K562 (cell line): ENCODE data around the gene RASD1. TPM values are rescaled to one million over a fixed set of nuclear protein-coding genes. Genes with fewer than 3 reads are reported as not detected.

Experiments
- ATAC-seq: fragments of 200-7000 bp; cut with Tn5 transposase; 3 replicates; pipeline ENCODE4 v1.9.1; 2020; ENCODE audit warnings: moderate library complexity
- BruUV-seq: library from RNA; stranded (reverse); fragments of 400-500 nt; replicated peaks from 2 replicates; lab custom pipeline; 2021; lab: Mats Ljungman, UMichigan
- CTCF ChIA-PET: fragments of 300-600 bp; formaldehyde crosslinking; extraction: SDS; loops from one replicate; lab custom pipeline; 2021; ENCODE audit warnings: low intra/inter-chr PET ratio; lab: Yijun Ruan, JAX
- POLR2A ChIA-PET: fragments of 300-600, 350-650 bp; sonication (Branson Sonifier 250); formaldehyde crosslinking; extraction: SDS; loops from one replicate; lab custom pipeline; 2021; ENCODE audit warnings: antibody characterized with exemption, inconsistent platforms; lab: Yijun Ruan, JAX
- DNase-seq, 4 experiments: peaks; one replicate each; pipeline versions ENCODE4 v3.0.0 to v3.0.0-alpha.2; 2011 to 2018; ENCODE audit warnings: low spot score in 3 of 4, mixed read lengths in 3 of 4; ENCODE audit errors: extremely low read depth in 1 of 4
- FAIRE-seq: peaks from 2 replicates; lab custom pipeline; 2011; peaks lifted over from hg19 to GRCh38; lab: Jason Lieb, UNC
- H2AFZ ChIP-seq: 2 replicates; pipeline ENCODE4 v1.6.0; 2011; ENCODE audit warnings: low read depth, low read length, control low read depth, inconsistent platforms
- H3K27ac ChIP-seq: fragments of 200-600 bp; 3 replicates; pipeline ENCODE4 v1.8.0; 2011; ENCODE audit warnings: low read depth, mild to moderate bottlenecking, control low read depth, inconsistent platforms, low read length, moderate library complexity, mixed read lengths; ENCODE audit errors: extremely low read depth
- H3K27me3 ChIP-seq, 2 experiments: fragments of 300-600 bp in 1 of 2; 2 replicates in 1 of 2; 3 replicates in 1 of 2; pipeline versions ENCODE4 v1.6.0 to v1.8.0; 2011; ENCODE audit warnings: inconsistent platforms in 2 of 2, low read length in 2 of 2, mild to moderate bottlenecking in 1 of 2, mixed read lengths in 1 of 2, moderate library complexity in 1 of 2; ENCODE audit not compliant: control insufficient read depth in 2 of 2, insufficient read depth in 2 of 2
- H3K36me3 ChIP-seq: fragments of 300-600 bp; 3 replicates; pipeline ENCODE4 v1.8.0; 2011; ENCODE audit warnings: mild to moderate bottlenecking, low read length, inconsistent platforms; ENCODE audit not compliant: control insufficient read depth, insufficient read depth
- H3K4me1 ChIP-seq, 2 experiments: fragments of 200-600 bp in 1 of 2; replicated peaks in 1 of 2; 2 replicates in 1 of 2; 3 replicates in 1 of 2; pipeline versions ENCODE4 v1.5.1 to v1.8.0; 2011; ENCODE audit warnings: inconsistent platforms in 2 of 2, low read length in 2 of 2, mild to moderate bottlenecking in 1 of 2, mixed read lengths in 1 of 2, moderate library complexity in 1 of 2; ENCODE audit not compliant: control insufficient read depth in 2 of 2, insufficient read depth in 2 of 2
- H3K4me2 ChIP-seq: 2 replicates; pipeline ENCODE4 v1.6.1; 2011; ENCODE audit warnings: low read length, control low read depth, inconsistent platforms, mixed read lengths; ENCODE audit not compliant: insufficient read depth
- H3K4me3 ChIP-seq: fragments of 200-600 bp; sonication (generic), shearing (Covaris generic); 2 replicates; pipeline ENCODE4 v1.5.1; 2016; ENCODE audit warnings: control low read depth, inconsistent platforms
- H3K79me2 ChIP-seq: fragments of 200-600 bp; 3 replicates; pipeline ENCODE4 v1.8.0; 2011; ENCODE audit warnings: low read length, inconsistent platforms; ENCODE audit not compliant: control insufficient read depth, insufficient read depth
- H3K9ac ChIP-seq, 2 experiments: 2 replicates each; pipeline versions ENCODE4 v1.6.0 to v1.6.1; 2011; ENCODE audit warnings: low read depth in 2 of 2, low read length in 2 of 2, control low read depth in 1 of 2, inconsistent platforms in 1 of 2, mild to moderate bottlenecking in 1 of 2, mixed read lengths in 1 of 2; ENCODE audit not compliant: insufficient read depth in 1 of 2
- H3K9me1 ChIP-seq: one replicate; pipeline ENCODE4 v1.6.0; 2011; ENCODE audit warnings: inconsistent platforms, mild to moderate bottlenecking, low read length, moderate library complexity; ENCODE audit not compliant: control insufficient read depth, insufficient read depth
- H3K9me3 ChIP-seq: replicated peaks from 2 replicates; pipeline ENCODE4 v1.5.1; 2011; ENCODE audit warnings: low read depth, low read length, inconsistent platforms; ENCODE audit not compliant: control insufficient read depth, insufficient read depth
- H4K20me1 ChIP-seq: replicated peaks from 2 replicates; pipeline ENCODE4 v1.6.1; 2011; ENCODE audit warnings: low read length, inconsistent platforms, mixed read lengths; ENCODE audit not compliant: control insufficient read depth, insufficient read depth
- CEBPB ChIP-seq: fragments of 450-650 bp; IDR thresholded peaks from 2 replicates; pipeline ENCODE4 v1.6.1; 2016; ENCODE audit warnings: missing genetic modification characterization, missing compliant biosample characterization
- HNRNPH1 ChIP-seq: fragments of 200-400 bp; formaldehyde crosslinking; optimal IDR thresholded peaks from 2 replicates; pipeline ENCODE3; 2017; ENCODE audit warnings: low read depth, mild to moderate bottlenecking, low read length, moderate library complexity
- LEF1 ChIP-seq: fragments of 450-650 bp; IDR thresholded peaks from 2 replicates; pipeline ENCODE4 v1.6.1; 2016; ENCODE audit warnings: mild to moderate bottlenecking
- RFX1 ChIP-seq: fragments of 450-650 bp; IDR thresholded peaks from 2 replicates; pipeline ENCODE4 v1.6.1; 2016; ENCODE audit warnings: mild to moderate bottlenecking, moderate library complexity
- SLC30A9 ChIP-seq: fragments of 250-450 bp; sonication (Bioruptor Pico); IDR thresholded peaks from 2 replicates; pipeline ENCODE4 v1.8.0; 2022; ENCODE audit warnings: mild to moderate bottlenecking, moderate library complexity
- WGBS: fragments of 100-300 bp; shearing (Covaris generic); methylation state at CpG from one replicate; pipeline ENCODE4 v1.1.6; 2016; ENCODE audit warnings: low coverage, mixed read lengths; ENCODE audit not compliant: insufficient coverage; ENCODE audit errors: missing lambda C conversion rate; 5-methylcytosine and 5-hydroxymethylcytosine counted together
- in situ Hi-C: fragments of 300-500 bp; cut with MboI; formaldehyde crosslinking; loops from 4 replicates; pipeline ENCODE4 v1.15.0; 2018; ENCODE audit warnings: inconsistent platforms, mixed read lengths
- intact Hi-C: fragments of 100-400 bp; cut with micrococcal nuclease; formaldehyde crosslinking; loops from 2 replicates; pipeline ENCODE4 v1.14.2; 2022
- polyA plus RNA-seq, 8 experiments: library from polyadenylated mRNA; depleted of rRNA in 4 of 8; stranded (reverse) in 5 of 8; unstranded in 3 of 8; fragments of >200 nt; fragmentation: Nextera tagmentation in 2 of 8; fragmentation: Illumina TruSeq in 1 of 8; extraction: Ambion mirVana in 2 of 8; extraction: Trizol in 1 of 8; gene quantifications; 2 replicates each; pipeline versions ENCODE4 v1.2.1 to v1.2.3, GENCODE V29; 2011 to 2014; ENCODE audit warnings: inconsistent platforms in 1 of 8, missing spikeins in 1 of 8
- total RNA-seq, 7 experiments: library from RNA; depleted of rRNA in 6 of 7; stranded (reverse); fragments of >200 nt in 6 of 7; fragmentation: Illumina TruSeq in 2 of 7; extraction: Trizol in 2 of 7; gene quantifications; 2 replicates each; pipeline versions ENCODE4 v1.2.1 to v1.2.3, GENCODE V29; 2011 to 2021; ENCODE audit warnings: low replicate concordance in 1 of 7
- TF ChIP-seq, protein P1 (sequence below), 2 experiments: fragments of 450-650 bp; IDR thresholded peaks; 2 replicates each; pipeline ENCODE4 v1.6.1; 2016

Gene RASD1
- total and polyA plus RNA-seq, 9 of the 15 experiments (the other 6 are each of a cell fraction or from before 2014, with no cell fraction given) = 0.11 TPM; not detected in 8

- Histone ChIP-seq H2AFZ (no peak overlapping the region), H3K79me2 (no peaks in the 10 kb centered on the region; the same call in 2 of the 3 replicates), H3K4me3 (no peak overlapping the region), H3K9me1 (no peaks in the 10 kb centered on the region), H4K20me1 (no peaks in the 10 kb centered on the region), H3K36me3 (peaks cover 34% of the 10 kb centered on the region; the same call in 2 of the 3 replicates), H3K9me3 (no peaks in the 10 kb centered on the region), H3K27me3 (peaks cover 0 to 1% of the 10 kb centered on the region in 2 experiments; a peak in 1 of 5 replicates), H3K9ac (no peak overlapping the region), H3K4me1 (peaks cover 0 to 20% of the 10 kb centered on the region in 2 experiments; a peak in 3 of 5 replicates), H3K27ac (no peak overlapping the region)
- 95% methylated on average over 11 of the region's 14 CpGs for WGBS
- FAIRE-seq (no peak), DNase-seq (no peak), ATAC-seq (no peak)
- in situ Hi-C loops (no loop called here), intact Hi-C loops (no loop called here)
- ChIA-PET POLR2A (no interaction called here), CTCF (no interaction called here)
- no TSS peak for BruUV-seq
- TF ChIP-seq HNRNPH1 (no peak), CEBPB (tag) (no peak), SLC30A9 (no peak), LEF1 (no peak), RFX1 (no peak)
- TF ChIP-seq, protein P1, sequence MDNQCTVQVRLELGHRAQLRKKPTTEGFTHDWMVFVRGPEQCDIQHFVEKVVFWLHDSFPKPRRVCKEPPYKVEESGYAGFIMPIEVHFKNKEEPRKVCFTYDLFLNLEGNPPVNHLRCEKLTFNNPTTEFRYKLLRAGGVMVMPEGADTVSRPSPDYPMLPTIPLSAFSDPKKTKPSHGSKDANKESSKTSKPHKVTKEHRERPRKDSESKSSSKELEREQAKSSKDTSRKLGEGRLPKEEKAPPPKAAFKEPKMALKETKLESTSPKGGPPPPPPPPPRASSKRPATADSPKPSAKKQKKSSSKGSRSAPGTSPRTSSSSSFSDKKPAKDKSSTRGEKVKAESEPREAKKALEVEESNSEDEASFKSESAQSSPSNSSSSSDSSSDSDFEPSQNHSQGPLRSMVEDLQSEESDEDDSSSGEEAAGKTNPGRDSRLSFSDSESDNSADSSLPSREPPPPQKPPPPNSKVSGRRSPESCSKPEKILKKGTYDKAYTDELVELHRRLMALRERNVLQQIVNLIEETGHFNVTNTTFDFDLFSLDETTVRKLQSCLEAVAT (IDR thresholded peaks at IDR 0.05) = no peak
- TF ChIP-seq, all 486 proteins: peak for 0
- no peak overlapping the region for H3K4me2 ChIP-seq
Observed at GRCh38 chr17:17494499-17494869, 1.7 kb downstream of the RASD1 start.
